Esophagus muscularis mucosa (tissue), 4 donors: ENCODE measurements around the gene INPP4B. TPM values are rescaled to one million over a fixed set of nuclear protein-coding genes. Genes with fewer than 3 reads are reported as not detected.

Source experiments
- DNase-seq: peaks from one replicate; pipeline ENCODE4 v3.0.0-alpha.2; 2017; ENCODE audit errors: extremely low spot score
- H3K27ac ChIP-seq, 4 donors: fragments of 200-600 bp; sonication (generic); replicated peaks in 1 of 4; 1 replicate in 3 of 4; 2 replicates in 1 of 4; pipeline ENCODE4 v1.5.1; 2016 to 2019; ENCODE audit warnings: mild to moderate bottlenecking in 1 of 4
- H3K27me3 ChIP-seq, 4 donors: fragments of 200-600 bp; sonication (generic); one replicate each; pipeline versions ENCODE4 v1.5.1 to v1.6.0; 2016 to 2019
- H3K36me3 ChIP-seq, 4 donors: fragments of 200-600 bp; sonication (generic); one replicate each; pipeline ENCODE4 v1.5.1; 2016 to 2019
- H3K4me1 ChIP-seq, 4 donors: fragments of 200-600 bp; sonication (generic); one replicate each; pipeline ENCODE4 v1.5.1; 2016 to 2019
- H3K4me3 ChIP-seq, 4 donors: fragments of 200-600 bp; sonication (generic); 1 replicate in 2 of 4; 2 replicates in 2 of 4; pipeline ENCODE4 v1.5.1; 2016 to 2019; ENCODE audit warnings: mild to moderate bottlenecking in 4 of 4, moderate library complexity in 1 of 4
- H3K9me3 ChIP-seq, 4 donors: fragments of 200-600 bp; sonication (generic); 1 replicate in 3 of 4; 2 replicates in 1 of 4; pipeline ENCODE4 v1.5.1; 2016 to 2019
- CTCF ChIP-seq, 3 experiments: fragments of 200-600 bp in 2 of 3; fragments of 450-650 bp in 1 of 3; sonication (generic) in 2 of 3; IDR thresholded peaks; one replicate each; pipeline ENCODE4 v1.5.1; 2017 to 2019; ENCODE audit warnings: antibody characterized with exemption in 3 of 3, mild to moderate bottlenecking in 2 of 3, moderate library complexity in 1 of 3
- EP300 ChIP-seq: sonication (generic); formaldehyde crosslinking; IDR thresholded peaks from one replicate; pipeline ENCODE4 v1.6.1; 2017; ENCODE audit warnings: antibody characterized with exemption
- POLR2A ChIP-seq: fragments of 450-650 bp; IDR thresholded peaks from one replicate; pipeline ENCODE4 v1.6.1; 2017; ENCODE audit warnings: antibody characterized with exemption, moderate library complexity, mild to moderate bottlenecking, low read depth
- POLR2AphosphoS5 ChIP-seq, 2 donors: sonication (generic); formaldehyde crosslinking; IDR thresholded peaks; one replicate each; pipeline ENCODE4 v1.6.1; 2017; ENCODE audit warnings: antibody characterized with exemption in 2 of 2
- WGBS: methylation state at CpG from one replicate; pipeline ENCODE4 v1.1.5; 2018; 5-methylcytosine and 5-hydroxymethylcytosine counted together
- intact Hi-C: fragments of 100-400 bp; cut with DNase I; formaldehyde crosslinking; loops from one replicate; pipeline ENCODE4 v1.15.1; 2023
- total RNA-seq, 4 donors: library from RNA; depleted of rRNA; stranded (reverse); fragments of >200 nt; gene quantifications; one replicate each; pipeline versions ENCODE4 v1.1.0 to v1.2.1, GENCODE V29; 2016

INPP4B gene
- total RNA-seq, 4 donors from 2014 or later: 12.7 to 23.4 (median 15.9) TPM

- Histone ChIP-seq H3K36me3 (no peaks in the 10 kb centered on the region), H3K4me3 (no peak overlapping the region), H3K4me1 (peaks cover 0 to 6% (median 2%) of the 10 kb centered on the region in 4 donors), H3K27ac (no peak overlapping the region), H3K9me3 (no peaks in the 10 kb centered on the region), H3K27me3 (no peaks in the 10 kb centered on the region)
- TF ChIP-seq CTCF (IDR thresholded peaks at IDR 0.05): no peak
- no peak for TF ChIP-seq POLR2A
- no peak for TF ChIP-seq EP300
- TF ChIP-seq POLR2AphosphoS5 (IDR thresholded peaks at IDR 0.05): no peak
- no peak for DNase-seq
- intact Hi-C loops: no loop called here
- WGBS: 97% methylated on average over 2 of the region's 2 CpGs
Measured at GRCh38 chr4:142596121-142596520, 250.0 kb downstream of the INPP4B start.

GRCh38 chr4:142595222-142595871 lies 250.8 kb downstream of the INPP4B start:
- no peaks in the 10 kb centered on the region for H3K36me3 ChIP-seq

GRCh38 chr4:142585411-142585810 lies 260.7 kb downstream of the INPP4B start:
- H3K4me3 ChIP-seq: no peak overlapping the region
- DNase-seq: no peak
- TF ChIP-seq POLR2AphosphoS5 (IDR thresholded peaks at IDR 0.05): no peak
- no peak for TF ChIP-seq POLR2A
- TF ChIP-seq CTCF (IDR thresholded peaks at IDR 0.05): no peak
- TF ChIP-seq EP300: no peak
- H3K36me3 ChIP-seq: no peaks in the 10 kb centered on the region
- WGBS: 78% methylated on average over 1 of the region's 1 CpG
- H3K27ac ChIP-seq: no peak overlapping the region
- no peaks in the 10 kb centered on the region for H3K4me1 ChIP-seq
- H3K9me3 ChIP-seq: no peaks in the 10 kb centered on the region
- intact Hi-C loops: no loop called here
- no peaks in the 10 kb centered on the region for H3K27me3 ChIP-seq

More at GRCh38 chr4:142595222-142595871, 250.8 kb downstream of the INPP4B start:
- no peak for DNase-seq
- Histone ChIP-seq H3K4me1 (peaks cover 0 to 6% (median 2%) of the 10 kb centered on the region in 4 donors), H3K27ac (no peak overlapping the region), H3K27me3 (no peaks in the 10 kb centered on the region), H3K9me3 (no peaks in the 10 kb centered on the region), H3K4me3 (no peak overlapping the region)
- intact Hi-C loops: no loop called here
- TF ChIP-seq POLR2AphosphoS5 (IDR thresholded peaks at IDR 0.05) (no peak), POLR2A (no peak), EP300 (no peak), CTCF (IDR thresholded peaks at IDR 0.05) (no peak)

GRCh38 chr4:142583708-142584107 lies 262.4 kb downstream of the INPP4B start:
- no peaks in the 10 kb centered on the region for H3K4me1 ChIP-seq
- H3K9me3 ChIP-seq: no peaks in the 10 kb centered on the region
- intact Hi-C loops: no loop called here
- TF ChIP-seq EP300: no peak
- TF ChIP-seq POLR2AphosphoS5 (IDR thresholded peaks at IDR 0.05): no peak
- TF ChIP-seq CTCF (IDR thresholded peaks at IDR 0.05): no peak
- no peak for TF ChIP-seq POLR2A
- no peaks in the 10 kb centered on the region for H3K27me3 ChIP-seq
- H3K36me3 ChIP-seq: no peaks in the 10 kb centered on the region
- H3K4me3 ChIP-seq: no peak overlapping the region
- WGBS: 90% methylated on average over 1 of the region's 1 CpG
- DNase-seq: no peak
- no peak overlapping the region for H3K27ac ChIP-seq

GRCh38 chr4:142582340-142582739 lies 263.8 kb downstream of the INPP4B start:
- Histone ChIP-seq H3K27me3 (no peaks in the 10 kb centered on the region), H3K4me1 (no peaks in the 10 kb centered on the region), H3K4me3 (no peak overlapping the region), H3K36me3 (no peaks in the 10 kb centered on the region), H3K27ac (no peak overlapping the region), H3K9me3 (no peaks in the 10 kb centered on the region)
- no peak for DNase-seq
- WGBS: 67% methylated on average over 1 of the region's 1 CpG
- no peak for TF ChIP-seq CTCF (IDR thresholded peaks at IDR 0.05)
- no peak for TF ChIP-seq POLR2A
- no peak for TF ChIP-seq EP300
- TF ChIP-seq POLR2AphosphoS5 (IDR thresholded peaks at IDR 0.05): no peak
- intact Hi-C loops: no loop called here
